Fibroblast of lung (primary cell): Measurements from ENCODE around the gene ANGPTL8. TPM values are rescaled to one million over a fixed set of nuclear protein-coding genes. Genes with fewer than 3 reads are reported as not detected.

ENCODE experiments used
- DNase-seq, 2 donors: peaks; one replicate each; pipeline versions ENCODE4 v3.0.0 to v3.0.0-alpha.2; 2010; ENCODE audit warnings: low read depth in 2 of 2
- H2AFZ ChIP-seq: 2 replicates; pipeline ENCODE4 v1.5.1; 2012; ENCODE audit warnings: low read length, control low read depth, inconsistent platforms
- H3K27ac ChIP-seq: 2 replicates; pipeline ENCODE4 v1.5.1; 2011; ENCODE audit warnings: low read length, control low read depth; ENCODE audit not compliant: insufficient read depth
- H3K27me3 ChIP-seq: 2 replicates; pipeline ENCODE4 v1.5.1; 2011; ENCODE audit warnings: mild to moderate bottlenecking, low read length; ENCODE audit not compliant: control insufficient read depth, insufficient read depth
- H3K36me3 ChIP-seq: 2 replicates; pipeline ENCODE4 v1.5.1; 2011; ENCODE audit warnings: low read length; ENCODE audit not compliant: control insufficient read depth, insufficient read depth
- H3K4me1 ChIP-seq: 2 replicates; pipeline ENCODE4 v1.5.1; 2011; ENCODE audit warnings: low read length; ENCODE audit not compliant: control insufficient read depth, insufficient read depth; ENCODE audit errors: extremely low read depth
- H3K4me2 ChIP-seq: 2 replicates; pipeline ENCODE4 v1.5.1; 2011; ENCODE audit warnings: low read length, control low read depth; ENCODE audit not compliant: insufficient read depth; ENCODE audit errors: extremely low read depth
- H3K4me3 ChIP-seq, 4 experiments: fragments of 200-600 bp in 1 of 4; sonication (generic) in 1 of 4; replicated peaks in 1 of 4; 2 replicates each; pipeline ENCODE4 v1.5.1; 2011 to 2016; ENCODE audit warnings: low read length in 4 of 4, low read depth in 3 of 4, mild to moderate bottlenecking in 3 of 4, control low read depth in 2 of 4, inconsistent platforms in 1 of 4, mixed read lengths in 1 of 4; ENCODE audit not compliant: insufficient read depth in 1 of 4; ENCODE audit errors: control extremely low read depth in 1 of 4
- H3K79me2 ChIP-seq: 2 replicates; pipeline ENCODE4 v1.5.1; 2012; ENCODE audit warnings: mild to moderate bottlenecking, low read length, inconsistent platforms; ENCODE audit not compliant: control insufficient read depth, insufficient read depth
- H3K9ac ChIP-seq: 2 replicates; pipeline ENCODE4 v1.5.1; 2011; ENCODE audit warnings: mild to moderate bottlenecking, low read length, control low read depth; ENCODE audit not compliant: insufficient read depth
- H3K9me3 ChIP-seq: 2 replicates; pipeline ENCODE4 v1.5.1; 2012; ENCODE audit warnings: low read depth, low read length; ENCODE audit not compliant: control insufficient read depth, insufficient read depth
- H4K20me1 ChIP-seq: 2 replicates; pipeline ENCODE4 v1.5.1; 2011; ENCODE audit warnings: low read length; ENCODE audit not compliant: control insufficient read depth, insufficient read depth; ENCODE audit errors: extremely low read depth
- CTCF ChIP-seq, 2 donors: IDR thresholded peaks in 1 of 2; conservative IDR thresholded peaks in 1 of 2; 1 replicate in 1 of 2; 2 replicates in 1 of 2; pipeline ENCODE4 v1.5.1; 2011 to 2012; ENCODE audit warnings: low read length in 2 of 2, control low read depth in 1 of 2, inconsistent platforms in 1 of 2, low read depth in 1 of 2, mild to moderate bottlenecking in 1 of 2
- EZH2 ChIP-seq: IDR thresholded peaks from 2 replicates; pipeline ENCODE4 v1.5.1; 2012; ENCODE audit warnings: low read length, control low read depth, mild to moderate bottlenecking; ENCODE audit errors: missing control alignments
- polyA plus RNA-seq, 2 donors: library from polyadenylated mRNA; depleted of rRNA in 1 of 2; stranded (reverse) in 1 of 2; unstranded in 1 of 2; fragments of >200 nt; gene quantifications; 2 replicates each; pipeline ENCODE4 v1.2.1, GENCODE V29; 2011 to 2012; ENCODE audit warnings: missing spikeins in 1 of 2
- total RNA-seq: library from RNA; depleted of rRNA; stranded (reverse); fragments of >200 nt; gene quantifications from 2 replicates; pipeline ENCODE4 v1.2.1, GENCODE V29; 2014

ANGPTL8 gene
- total and polyA plus RNA-seq, 2 donors (not counting 1 experiment from before 2014, with no cell fraction given): not detected

GRCh38 chr19:11256189-11256588 lies 16.8 kb downstream of the ANGPTL8 start:
- H2AFZ ChIP-seq: peak overlapping the region; percentile 55
- H3K9me3 ChIP-seq: no peaks in the 10 kb centered on the region
- no peak overlapping the region for H3K9ac ChIP-seq
- no peaks in the 10 kb centered on the region for H3K36me3 ChIP-seq
- peak overlapping the region; percentile 44 for H3K4me2 ChIP-seq
- TF ChIP-seq EZH2: no peak
- TF ChIP-seq CTCF (conservative IDR thresholded peaks at IDR 0.05 in 1 of 2, IDR thresholded peaks at IDR 0.05 in 1 of 2; ENCODE audit: low read depth in 1 of 2, low read length in 2 of 2): no peak
- H3K4me3 ChIP-seq: no peak overlapping the region
- no peaks in the 10 kb centered on the region for H3K27me3 ChIP-seq
- no peaks in the 10 kb centered on the region for H4K20me1 ChIP-seq
- no peaks in the 10 kb centered on the region for H3K79me2 ChIP-seq
- H3K4me1 ChIP-seq: peaks cover 8% of the 10 kb centered on the region
- no peak overlapping the region for H3K27ac ChIP-seq
- peak in 1 of 2 donors; percentile 57 for DNase-seq

GRCh38 chr19:11257846-11258380 lies 18.5 kb downstream of the ANGPTL8 start:
- peaks cover 7% of the 10 kb centered on the region for H3K4me1 ChIP-seq
- H3K4me3 ChIP-seq: no peak overlapping the region
- no peak overlapping the region for H2AFZ ChIP-seq
- no peak overlapping the region for H3K9ac ChIP-seq
- no peaks in the 10 kb centered on the region for H3K9me3 ChIP-seq
- H3K4me2 ChIP-seq: no peak overlapping the region
- no peaks in the 10 kb centered on the region for H3K36me3 ChIP-seq
- H3K79me2 ChIP-seq: no peaks in the 10 kb centered on the region
- no peak for TF ChIP-seq CTCF (conservative IDR thresholded peaks at IDR 0.05 in 1 of 2, IDR thresholded peaks at IDR 0.05 in 1 of 2; ENCODE audit: low read depth in 1 of 2, low read length in 2 of 2)
- no peak for TF ChIP-seq EZH2
- H4K20me1 ChIP-seq: no peaks in the 10 kb centered on the region
- H3K27me3 ChIP-seq: no peaks in the 10 kb centered on the region
- H3K27ac ChIP-seq: no peak overlapping the region
- no peak for DNase-seq

GRCh38 chr19:11260996-11261395 lies 21.6 kb downstream of the ANGPTL8 start:
- Histone ChIP-seq H3K27me3 (no peaks in the 10 kb centered on the region), H3K4me3 (peak overlapping the region in 1 of 4 experiments; percentile 77), H3K9ac (no peak overlapping the region), H2AFZ (no peak overlapping the region), H3K9me3 (no peaks in the 10 kb centered on the region), H4K20me1 (no peaks in the 10 kb centered on the region), H3K79me2 (no peaks in the 10 kb centered on the region), H3K36me3 (no peaks in the 10 kb centered on the region), H3K4me1 (peaks cover 7% of the 10 kb centered on the region), H3K4me2 (no peak overlapping the region), H3K27ac (no peak overlapping the region)
- no peak for DNase-seq
- no peak for TF ChIP-seq CTCF (conservative IDR thresholded peaks at IDR 0.05 in 1 of 2, IDR thresholded peaks at IDR 0.05 in 1 of 2; ENCODE audit: low read depth in 1 of 2, low read length in 2 of 2)
- TF ChIP-seq EZH2: no peak
